NB4 (cell line): ENCODE measurements around the gene TMEM120B.

Source experiments
- MYC ChIP-seq: IDR thresholded peaks from 2 replicates; pipeline ENCODE4 v1.6.1; 2011; ENCODE audit warnings: low read depth, low read length
- POLR2A ChIP-seq: IDR thresholded peaks from 2 replicates; pipeline ENCODE4 v1.6.1; 2011; ENCODE audit warnings: mild to moderate bottlenecking; ENCODE audit not compliant: insufficient read length; ENCODE audit errors: extremely low read depth
- TF ChIP-seq, protein P1 (sequence below): IDR thresholded peaks from one replicate; pipeline ENCODE4 v1.5.1; 2012; ENCODE audit warnings: low read depth, low read length
- TF ChIP-seq, protein P2 (sequence below): IDR thresholded peaks from 2 replicates; pipeline ENCODE4 v1.6.1; 2011; ENCODE audit warnings: low read depth, low read length

DNA sequence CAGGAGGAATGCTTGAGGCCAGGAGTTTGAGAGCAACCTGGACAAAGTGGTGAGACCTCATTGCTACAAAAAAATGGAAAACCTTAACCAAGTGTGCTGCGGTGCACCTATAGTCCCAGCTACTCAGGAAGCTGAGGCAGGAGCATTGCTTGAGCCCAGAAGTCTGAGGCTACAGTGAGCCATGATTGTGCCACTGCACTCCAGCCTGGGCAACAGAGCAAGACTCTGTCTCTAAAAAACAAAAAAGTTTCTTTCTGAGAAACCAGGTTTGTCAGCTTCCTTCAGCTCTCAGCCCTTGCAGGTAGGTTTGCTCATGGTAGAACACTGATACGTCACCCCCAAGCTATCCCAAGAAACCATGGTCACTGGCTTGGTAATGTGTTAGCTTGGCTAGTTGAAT, 23.1 kb upstream of the TMEM120B start:
- TF ChIP-seq, protein P1, sequence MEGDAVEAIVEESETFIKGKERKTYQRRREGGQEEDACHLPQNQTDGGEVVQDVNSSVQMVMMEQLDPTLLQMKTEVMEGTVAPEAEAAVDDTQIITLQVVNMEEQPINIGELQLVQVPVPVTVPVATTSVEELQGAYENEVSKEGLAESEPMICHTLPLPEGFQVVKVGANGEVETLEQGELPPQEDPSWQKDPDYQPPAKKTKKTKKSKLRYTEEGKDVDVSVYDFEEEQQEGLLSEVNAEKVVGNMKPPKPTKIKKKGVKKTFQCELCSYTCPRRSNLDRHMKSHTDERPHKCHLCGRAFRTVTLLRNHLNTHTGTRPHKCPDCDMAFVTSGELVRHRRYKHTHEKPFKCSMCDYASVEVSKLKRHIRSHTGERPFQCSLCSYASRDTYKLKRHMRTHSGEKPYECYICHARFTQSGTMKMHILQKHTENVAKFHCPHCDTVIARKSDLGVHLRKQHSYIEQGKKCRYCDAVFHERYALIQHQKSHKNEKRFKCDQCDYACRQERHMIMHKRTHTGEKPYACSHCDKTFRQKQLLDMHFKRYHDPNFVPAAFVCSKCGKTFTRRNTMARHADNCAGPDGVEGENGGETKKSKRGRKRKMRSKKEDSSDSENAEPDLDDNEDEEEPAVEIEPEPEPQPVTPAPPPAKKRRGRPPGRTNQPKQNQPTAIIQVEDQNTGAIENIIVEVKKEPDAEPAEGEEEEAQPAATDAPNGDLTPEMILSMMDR = no peak
- TF ChIP-seq POLR2A (no peak), MYC (no peak)
- TF ChIP-seq, protein P2, sequence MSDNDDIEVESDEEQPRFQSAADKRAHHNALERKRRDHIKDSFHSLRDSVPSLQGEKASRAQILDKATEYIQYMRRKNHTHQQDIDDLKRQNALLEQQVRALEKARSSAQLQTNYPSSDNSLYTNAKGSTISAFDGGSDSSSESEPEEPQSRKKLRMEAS = no peak
